ENCODE measurements around the gene CRY1.
A peak's percentile ranks its signal among the peaks of the same experiment; 100 is the strongest.
"Not testable (repeated sequence)": the region's sequence is repeated elsewhere in the genome, so short reads cannot be mapped to it uniquely, and the experiment has no call there.

The CRY1 gene

GRCh38 chr12:107096571-107096970, 3.2 kb upstream of the CRY1 start:
- H3K27ac Mint-ChIP-seq: no peak overlapping the region
- H3K4me3 Mint-ChIP-seq: no peak overlapping the region
- H3K27me3 Mint-ChIP-seq: peaks cover 6% of the 10 kb centered on the region
- no peak for ATAC-seq
- H3K36me3 Mint-ChIP-seq (ENCODE audit: low read depth): peaks cover 8% of the 10 kb centered on the region
- no peak for DNase-seq
- H3K9me3 Mint-ChIP-seq: peaks cover 7% of the 10 kb centered on the region
- peaks cover 12% of the 10 kb centered on the region for H3K4me1 Mint-ChIP-seq

GRCh38 chr12:107094183-107094448, 767 bp upstream of the CRY1 start:
- DNase-seq (no peak), ATAC-seq (peak; percentile 2)
- H3K27ac Mint-ChIP-seq: no peak overlapping the region
- H3K27me3 Mint-ChIP-seq: peaks cover 6% of the 10 kb centered on the region
- peaks cover 7% of the 10 kb centered on the region for H3K9me3 Mint-ChIP-seq
- H3K4me1 Mint-ChIP-seq: peaks cover 15% of the 10 kb centered on the region
- H3K4me3 Mint-ChIP-seq: no peak overlapping the region
- H3K36me3 Mint-ChIP-seq (ENCODE audit: low read depth): peaks cover 13% of the 10 kb centered on the region

GRCh38 chr12:107092669-107093416, 506 bp downstream of the CRY1 start:
- H3K4me3 Mint-ChIP-seq: no peak overlapping the region
- peaks cover 17% of the 10 kb centered on the region for H3K36me3 Mint-ChIP-seq (ENCODE audit: low read depth)
- no peak overlapping the region for H3K27ac Mint-ChIP-seq
- H3K4me1 Mint-ChIP-seq: peaks cover 19% of the 10 kb centered on the region
- H3K9me3 Mint-ChIP-seq: peaks cover 7% of the 10 kb centered on the region
- peak; percentile 78 for DNase-seq
- ATAC-seq: peak; percentile 62
- peaks cover 4% of the 10 kb centered on the region for H3K27me3 Mint-ChIP-seq

DNA sequence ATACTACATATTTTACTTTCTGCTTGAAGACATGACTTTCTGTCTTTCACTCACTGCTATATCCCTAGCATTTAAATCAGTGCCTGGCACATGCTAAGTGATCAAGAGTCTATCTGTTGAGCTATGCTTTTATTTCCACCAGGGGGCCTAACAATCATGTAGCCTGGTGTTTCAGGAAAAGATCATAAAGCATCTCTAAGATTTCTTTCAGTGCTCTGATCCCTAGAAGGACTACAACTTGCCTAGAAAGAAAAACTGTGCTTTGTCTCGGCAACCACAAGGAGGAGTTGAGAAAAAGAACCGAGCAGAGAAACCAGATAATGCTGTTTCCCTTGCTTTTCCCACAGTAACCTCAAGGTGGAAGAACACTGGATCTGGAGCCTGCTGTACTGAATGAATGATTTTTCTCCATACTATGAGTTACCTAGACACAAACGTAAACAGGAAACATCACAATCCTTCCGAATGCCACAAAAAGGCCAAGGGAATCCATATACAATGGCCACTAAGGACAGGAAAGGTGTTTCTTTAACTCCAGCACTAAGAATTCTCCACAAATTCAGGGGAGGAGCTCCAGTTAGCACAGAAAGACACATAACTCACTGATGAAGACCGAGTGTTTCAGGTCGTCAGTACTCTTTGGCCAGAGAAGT, 1.2 kb downstream of the CRY1 start:
- ATAC-seq (peak; percentile 33), DNase-seq (no peak)
- no peaks in the 10 kb centered on the region for H3K27me3 Mint-ChIP-seq
- peaks cover 19% of the 10 kb centered on the region for H3K4me1 Mint-ChIP-seq
- peaks cover 7% of the 10 kb centered on the region for H3K9me3 Mint-ChIP-seq
- no peak overlapping the region for H3K4me3 Mint-ChIP-seq
- no peak overlapping the region for H3K27ac Mint-ChIP-seq
- peaks cover 17% of the 10 kb centered on the region for H3K36me3 Mint-ChIP-seq (ENCODE audit: low read depth)

GRCh38 chr12:107091381-107091780, 2.0 kb downstream of the CRY1 start:
- peaks cover 7% of the 10 kb centered on the region for H3K9me3 Mint-ChIP-seq
- ATAC-seq (no peak), DNase-seq (no peak)
- H3K4me3 Mint-ChIP-seq: no peak overlapping the region
- no peak overlapping the region for H3K27ac Mint-ChIP-seq
- peaks cover 24% of the 10 kb centered on the region for H3K36me3 Mint-ChIP-seq (ENCODE audit: low read depth)
- H3K27me3 Mint-ChIP-seq: no peaks in the 10 kb centered on the region
- H3K4me1 Mint-ChIP-seq: peaks cover 23% of the 10 kb centered on the region

- Mint-ChIP-seq H3K4me1 (peaks cover 23% of the 10 kb centered on the region), H3K36me3 (ENCODE audit: low read depth) (peaks cover 22% of the 10 kb centered on the region), H3K4me3 (no peak overlapping the region), H3K9me3 (peaks cover 2% of the 10 kb centered on the region), H3K27ac (no peak overlapping the region), H3K27me3 (no peaks in the 10 kb centered on the region)
- no peak for ATAC-seq
- no peak for DNase-seq
Observed at GRCh38 chr12:107090711-107091110, 2.6 kb downstream of the CRY1 start.

DNA sequence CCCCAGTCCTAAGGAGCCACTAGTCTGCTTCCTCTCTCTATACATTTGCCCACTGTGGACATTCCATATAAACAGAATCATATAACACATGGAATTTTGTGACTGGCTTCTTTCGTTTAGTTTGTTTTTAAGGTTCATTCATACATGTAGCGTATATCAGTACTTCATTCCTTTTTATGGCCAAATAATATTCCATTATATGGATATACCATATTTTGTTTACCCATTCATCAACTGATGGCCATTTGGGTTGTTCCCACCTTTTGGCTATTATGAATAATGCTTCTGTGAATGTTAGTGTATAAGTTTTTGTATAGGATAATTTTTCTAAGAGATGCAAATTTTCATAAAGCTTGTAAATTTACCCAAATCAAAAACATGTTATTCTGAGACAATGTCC, 4.4 kb downstream of the CRY1 start:
- no peaks in the 10 kb centered on the region for H3K27me3 Mint-ChIP-seq
- H3K9me3 Mint-ChIP-seq: no peaks in the 10 kb centered on the region
- H3K4me3 Mint-ChIP-seq: no peak overlapping the region
- DNase-seq (no peak), ATAC-seq (no peak)
- H3K4me1 Mint-ChIP-seq: peaks cover 15% of the 10 kb centered on the region
- H3K27ac Mint-ChIP-seq: no peak overlapping the region
- H3K36me3 Mint-ChIP-seq (ENCODE audit: low read depth): peaks cover 34% of the 10 kb centered on the region

DNA sequence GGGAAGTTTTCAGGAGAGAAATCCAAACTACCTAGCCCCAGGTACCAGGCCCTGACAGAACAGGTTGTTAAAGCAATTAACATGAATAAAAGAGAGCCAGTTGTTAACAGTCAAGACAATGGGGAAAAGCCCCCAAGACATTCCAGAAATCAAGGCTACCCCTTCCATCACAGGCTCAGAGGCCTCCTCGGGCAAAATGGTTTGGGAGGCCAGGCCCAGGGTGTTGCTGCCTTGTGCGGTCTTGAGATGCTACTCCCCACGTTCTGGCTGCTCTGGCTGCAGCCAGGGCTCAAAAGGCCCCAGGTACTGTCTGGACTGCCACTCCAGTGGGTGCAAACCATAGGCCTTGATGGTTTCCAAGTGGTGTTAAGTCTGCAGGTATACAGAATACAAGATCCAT, 7.0 kb downstream of the CRY1 start:
- ATAC-seq (no peak), DNase-seq (no peak)
- Mint-ChIP-seq H3K27me3 (no peaks in the 10 kb centered on the region), H3K4me3 (no peak overlapping the region), H3K36me3 (ENCODE audit: low read depth) (peaks cover 47% of the 10 kb centered on the region), H3K9me3 (peaks cover 17% of the 10 kb centered on the region), H3K27ac (no peak overlapping the region), H3K4me1 (peaks cover 11% of the 10 kb centered on the region)

- Mint-ChIP-seq H3K4me1 (peaks cover 5% of the 10 kb centered on the region), H3K27me3 (no peaks in the 10 kb centered on the region), H3K9me3 (peaks cover 17% of the 10 kb centered on the region), H3K27ac (no peak overlapping the region), H3K36me3 (ENCODE audit: low read depth) (peaks cover 35% of the 10 kb centered on the region), H3K4me3 (no peak overlapping the region)
- no peak for DNase-seq
- no peak for ATAC-seq
Observed at GRCh38 chr12:107081778-107082177, 11.6 kb downstream of the CRY1 start.

DNA sequence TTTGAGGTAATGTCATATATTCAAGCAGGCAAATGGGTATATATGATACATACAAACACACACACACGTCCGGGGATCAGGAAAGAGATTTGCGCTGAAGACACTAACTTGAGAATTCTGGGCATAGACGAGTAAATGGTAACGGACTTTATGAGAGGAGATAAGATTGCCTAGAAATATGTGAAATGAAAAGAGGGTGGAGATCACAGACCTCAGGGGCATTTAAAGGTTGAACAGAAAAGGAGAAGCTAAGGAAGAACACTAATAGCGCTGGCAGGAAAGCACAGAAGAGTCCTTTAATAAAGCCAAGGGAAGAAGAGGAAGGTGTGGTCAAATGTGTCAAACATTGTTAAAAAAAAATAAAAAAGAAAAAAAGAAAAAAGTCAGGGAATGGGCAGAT, 13.1 kb downstream of the CRY1 start:
- no peak overlapping the region for H3K27ac Mint-ChIP-seq
- no peak for DNase-seq
- H3K36me3 Mint-ChIP-seq (ENCODE audit: low read depth): peaks cover 25% of the 10 kb centered on the region
- H3K27me3 Mint-ChIP-seq: no peaks in the 10 kb centered on the region
- H3K9me3 Mint-ChIP-seq: peaks cover 17% of the 10 kb centered on the region
- no peak overlapping the region for H3K4me3 Mint-ChIP-seq
- H3K4me1 Mint-ChIP-seq: peaks cover 14% of the 10 kb centered on the region
- ATAC-seq: no peak

- no peak overlapping the region for H3K27ac Mint-ChIP-seq
- H3K4me1 Mint-ChIP-seq: peaks cover 15% of the 10 kb centered on the region
- no peak overlapping the region for H3K4me3 Mint-ChIP-seq
- DNase-seq (no peak), ATAC-seq (peak; percentile 40)
- H3K36me3 Mint-ChIP-seq (ENCODE audit: low read depth): peaks cover 17% of the 10 kb centered on the region
- H3K27me3 Mint-ChIP-seq: no peaks in the 10 kb centered on the region
- H3K9me3 Mint-ChIP-seq: peaks cover 17% of the 10 kb centered on the region
Observed at GRCh38 chr12:107079172-107080011, 14.0 kb downstream of the CRY1 start.

DNA sequence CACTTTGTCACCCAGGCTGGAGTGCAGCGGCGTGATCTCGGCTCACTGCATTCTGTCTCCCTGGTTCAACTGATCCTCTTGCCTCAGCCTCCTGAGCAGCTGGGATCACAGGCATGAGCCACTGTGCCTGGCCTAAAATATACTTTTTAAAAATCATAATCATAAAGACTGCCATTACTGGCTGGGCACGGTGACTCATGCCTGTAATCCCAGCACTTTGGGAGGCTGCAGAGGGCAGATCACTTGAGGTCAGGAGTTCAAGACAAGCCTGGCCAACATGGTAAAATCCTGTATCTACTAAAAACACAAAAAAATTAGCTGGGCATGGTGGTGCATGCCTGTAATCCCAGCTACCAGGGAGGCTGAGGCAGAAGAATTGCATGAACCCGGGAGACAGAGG, 20.1 kb downstream of the CRY1 start:
- peaks cover 21% of the 10 kb centered on the region for H3K4me1 Mint-ChIP-seq

DNA sequence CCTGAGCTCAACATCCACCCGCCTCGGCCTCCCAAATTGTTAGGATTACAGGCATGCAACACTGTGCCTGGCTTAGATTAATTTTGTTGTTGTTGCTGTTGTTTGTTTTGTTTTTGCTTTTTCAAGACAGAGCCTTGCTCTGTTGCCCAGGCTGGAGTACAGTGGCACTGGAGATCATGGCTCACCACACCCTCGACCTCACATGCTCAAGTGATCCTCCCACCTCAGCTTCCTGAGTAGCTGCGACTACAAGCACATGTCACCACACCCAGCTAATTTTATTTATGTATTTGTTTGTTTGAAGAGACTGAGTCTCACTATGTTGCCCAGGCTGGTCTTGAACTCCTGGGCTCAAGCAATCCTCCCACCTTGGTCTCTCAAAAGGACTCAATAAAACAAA, 26.7 kb downstream of the CRY1 start:
- H3K27ac Mint-ChIP-seq: no peak overlapping the region
- H3K36me3 Mint-ChIP-seq (ENCODE audit: low read depth): peaks cover 10% of the 10 kb centered on the region
- ATAC-seq (no peak), DNase-seq (no peak)
- no peaks in the 10 kb centered on the region for H3K27me3 Mint-ChIP-seq
- H3K4me1 Mint-ChIP-seq: no peaks in the 10 kb centered on the region
- H3K9me3 Mint-ChIP-seq: peaks cover 6% of the 10 kb centered on the region
- no peak overlapping the region for H3K4me3 Mint-ChIP-seq

More for the DNA sequence above, 20.1 kb downstream of the CRY1 start:
- H3K27ac Mint-ChIP-seq; ATAC-seq; H3K27me3 Mint-ChIP-seq; H3K36me3 Mint-ChIP-seq (ENCODE audit: low read depth); H3K9me3 Mint-ChIP-seq; H3K4me3 Mint-ChIP-seq; DNase-seq: not testable (repeated sequence)

GRCh38 chr12:107064687-107065086, 28.7 kb downstream of the CRY1 start:
- H3K27me3 Mint-ChIP-seq: no peaks in the 10 kb centered on the region
- H3K36me3 Mint-ChIP-seq (ENCODE audit: low read depth): peaks cover 10% of the 10 kb centered on the region
- no peak for ATAC-seq
- H3K9me3 Mint-ChIP-seq: peaks cover 6% of the 10 kb centered on the region
- no peak for DNase-seq
- H3K27ac Mint-ChIP-seq: no peak overlapping the region
- no peaks in the 10 kb centered on the region for H3K4me1 Mint-ChIP-seq
- H3K4me3 Mint-ChIP-seq: no peak overlapping the region

DNA sequence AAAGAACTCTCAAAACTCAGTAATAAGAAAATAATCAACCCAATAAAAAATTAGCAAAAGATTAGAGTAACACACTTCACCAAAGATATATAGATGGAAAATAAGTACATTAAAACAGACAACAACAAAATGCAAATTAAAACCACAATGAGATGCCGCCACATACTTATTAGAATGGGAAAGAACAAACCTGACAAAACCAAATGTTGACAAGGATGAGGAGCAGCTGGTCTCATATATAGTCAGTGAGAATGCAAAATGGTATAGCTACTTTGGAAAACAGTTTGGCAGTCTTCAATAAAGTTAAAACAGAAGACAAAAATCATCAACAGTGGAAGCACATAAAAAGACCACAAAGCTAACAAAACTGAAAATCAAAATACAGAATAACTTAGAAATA, 29.1 kb downstream of the CRY1 start:
- H3K36me3 Mint-ChIP-seq (ENCODE audit: low read depth): peaks cover 10% of the 10 kb centered on the region
- no peak for DNase-seq
- peaks cover 6% of the 10 kb centered on the region for H3K9me3 Mint-ChIP-seq
- no peaks in the 10 kb centered on the region for H3K27me3 Mint-ChIP-seq
- ATAC-seq: no peak
- H3K4me3 Mint-ChIP-seq: no peak overlapping the region
- H3K4me1 Mint-ChIP-seq: no peaks in the 10 kb centered on the region
- H3K27ac Mint-ChIP-seq: no peak overlapping the region
